Neutrophil (primary cell): ENCODE measurements around the gene CHAF1B.

Source experiments
- H3K27ac ChIP-seq: fragments of 200-600 bp; sonication (generic); 2 replicates; pipeline ENCODE4 v1.5.1; 2016; ENCODE audit warnings: mild to moderate bottlenecking, moderate library complexity
- H3K27me3 ChIP-seq: fragments of 200-600 bp; sonication (generic); 2 replicates; pipeline ENCODE4 v1.6.0; 2016; ENCODE audit warnings: mild to moderate bottlenecking
- H3K36me3 ChIP-seq: fragments of 200-600 bp; sonication (generic); 2 replicates; pipeline ENCODE4 v1.5.1; 2017
- H3K4me1 ChIP-seq, 2 experiments: fragments of 200-600 bp in 1 of 2; sonication (generic) in 1 of 2; 1 replicate in 1 of 2; 2 replicates in 1 of 2; pipeline versions ENCODE4 v1.5.1 to v1.6.1; 2013 to 2016; ENCODE audit warnings: low read depth in 1 of 2, low read length in 1 of 2, mild to moderate bottlenecking in 1 of 2, moderate library complexity in 1 of 2; ENCODE audit not compliant: control insufficient read depth in 1 of 2, insufficient read depth in 1 of 2
- H3K4me3 ChIP-seq, 2 experiments: fragments of 200-600 bp in 1 of 2; sonication (generic) in 1 of 2; 1 replicate in 1 of 2; 2 replicates in 1 of 2; pipeline ENCODE4 v1.5.1; 2013 to 2016; ENCODE audit warnings: low read depth in 1 of 2, low read length in 1 of 2, mild to moderate bottlenecking in 1 of 2, moderate library complexity in 1 of 2
- H3K9me3 ChIP-seq: fragments of 200-600 bp; sonication (generic); 2 replicates; pipeline ENCODE4 v1.5.1; 2016
- TF ChIP-seq, protein P1 (sequence below): fragments of 200-600 bp; sonication (generic); IDR thresholded peaks from 2 replicates; pipeline ENCODE4 v1.5.1; 2016; ENCODE audit warnings: antibody characterized with exemption

CHAF1B gene

DNA sequence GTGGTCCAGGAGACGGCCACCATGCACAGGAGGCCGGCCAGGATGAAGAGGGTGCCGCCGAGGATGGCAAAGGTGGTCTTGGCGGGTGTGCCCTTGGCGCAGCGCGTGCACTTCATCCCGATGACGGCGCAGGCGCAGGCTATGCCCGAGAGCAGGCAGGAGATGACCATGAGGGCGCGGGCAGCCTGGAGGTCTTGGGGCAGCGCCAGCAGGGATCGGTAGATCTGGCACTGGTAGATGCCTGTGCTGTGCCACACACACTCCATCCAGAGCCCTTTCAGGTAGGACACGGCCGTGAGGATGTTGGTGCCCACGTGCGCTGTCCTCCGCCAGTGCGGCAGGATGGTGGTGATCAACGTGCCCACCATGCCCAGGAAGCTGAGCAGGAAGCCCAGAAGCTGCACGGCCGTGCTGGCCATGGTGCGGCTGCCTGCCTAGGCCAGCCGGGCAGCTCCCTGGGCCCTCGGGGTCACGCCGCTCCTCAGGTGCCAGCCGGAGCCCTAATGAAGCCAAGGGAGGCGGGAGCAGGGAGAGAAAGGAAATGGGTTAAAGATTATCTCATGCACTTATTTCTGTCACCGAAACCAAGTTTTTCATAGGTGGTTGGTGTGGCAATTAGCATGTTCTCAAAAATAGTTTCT lies 76.2 kb downstream of the CHAF1B start:
- no peak overlapping the region for H3K27ac ChIP-seq
- no peak overlapping the region for H3K4me3 ChIP-seq
- H3K27me3 ChIP-seq = peaks cover 4% of the 10 kb centered on the region
- TF ChIP-seq, protein P1, sequence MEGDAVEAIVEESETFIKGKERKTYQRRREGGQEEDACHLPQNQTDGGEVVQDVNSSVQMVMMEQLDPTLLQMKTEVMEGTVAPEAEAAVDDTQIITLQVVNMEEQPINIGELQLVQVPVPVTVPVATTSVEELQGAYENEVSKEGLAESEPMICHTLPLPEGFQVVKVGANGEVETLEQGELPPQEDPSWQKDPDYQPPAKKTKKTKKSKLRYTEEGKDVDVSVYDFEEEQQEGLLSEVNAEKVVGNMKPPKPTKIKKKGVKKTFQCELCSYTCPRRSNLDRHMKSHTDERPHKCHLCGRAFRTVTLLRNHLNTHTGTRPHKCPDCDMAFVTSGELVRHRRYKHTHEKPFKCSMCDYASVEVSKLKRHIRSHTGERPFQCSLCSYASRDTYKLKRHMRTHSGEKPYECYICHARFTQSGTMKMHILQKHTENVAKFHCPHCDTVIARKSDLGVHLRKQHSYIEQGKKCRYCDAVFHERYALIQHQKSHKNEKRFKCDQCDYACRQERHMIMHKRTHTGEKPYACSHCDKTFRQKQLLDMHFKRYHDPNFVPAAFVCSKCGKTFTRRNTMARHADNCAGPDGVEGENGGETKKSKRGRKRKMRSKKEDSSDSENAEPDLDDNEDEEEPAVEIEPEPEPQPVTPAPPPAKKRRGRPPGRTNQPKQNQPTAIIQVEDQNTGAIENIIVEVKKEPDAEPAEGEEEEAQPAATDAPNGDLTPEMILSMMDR = no peak
- no peaks in the 10 kb centered on the region for H3K9me3 ChIP-seq
- H3K4me1 ChIP-seq = no peaks in the 10 kb centered on the region
- no peaks in the 10 kb centered on the region for H3K36me3 ChIP-seq

DNA sequence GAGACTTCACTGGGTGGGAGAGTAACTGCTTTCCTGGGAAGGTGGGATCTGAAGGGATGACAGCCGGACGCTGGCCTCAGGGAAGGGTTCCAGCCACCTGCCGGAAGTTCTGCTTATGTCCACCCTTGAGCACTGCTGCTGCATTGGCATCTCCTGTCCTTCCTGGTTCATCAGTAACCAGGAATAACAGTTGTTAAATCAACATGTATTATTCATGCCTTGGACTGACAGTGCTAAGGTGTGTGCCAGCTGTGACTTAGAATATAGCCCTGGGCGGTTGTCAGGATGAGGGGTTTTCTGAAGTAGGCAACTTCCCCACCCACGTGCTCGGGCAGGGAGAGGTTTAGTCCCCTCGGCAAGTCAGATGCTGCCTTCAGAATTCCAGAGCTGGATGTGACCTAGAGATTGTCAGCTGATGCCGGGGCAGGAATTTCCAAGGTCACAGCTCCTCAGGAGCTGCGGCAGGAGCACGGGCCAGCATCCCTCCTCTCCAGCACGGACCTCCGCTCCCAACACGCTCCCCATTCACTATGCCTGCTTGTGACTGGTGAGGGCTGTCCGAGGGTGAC lies 76.8 kb downstream of the CHAF1B start:
- H3K27ac ChIP-seq = no peak overlapping the region
- H3K9me3 ChIP-seq = no peaks in the 10 kb centered on the region
- H3K4me1 ChIP-seq = no peaks in the 10 kb centered on the region
- no peak overlapping the region for H3K4me3 ChIP-seq
- H3K27me3 ChIP-seq = peaks cover 4% of the 10 kb centered on the region
- no peaks in the 10 kb centered on the region for H3K36me3 ChIP-seq
- TF ChIP-seq, protein P1 = no peak

DNA sequence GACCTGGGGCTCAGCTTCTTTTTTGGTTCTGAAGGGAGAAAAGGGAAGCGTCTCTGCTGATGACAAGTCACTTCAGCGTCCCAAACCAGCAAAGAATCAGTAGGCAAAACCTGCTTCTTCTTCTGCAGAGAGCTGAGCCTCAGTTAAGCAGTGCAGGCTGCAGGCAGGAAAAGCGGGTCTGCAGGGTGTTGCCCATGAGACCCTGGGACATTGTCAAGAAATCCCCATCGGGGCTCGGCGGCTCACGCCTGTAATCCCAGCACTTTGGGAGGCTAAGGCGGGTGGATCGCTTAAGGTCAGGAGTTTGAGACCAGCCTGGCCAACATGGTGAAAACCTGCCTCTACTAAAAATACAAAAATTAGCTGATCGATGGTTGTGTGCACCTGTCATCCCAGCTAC lies 78.0 kb downstream of the CHAF1B start:
- Histone ChIP-seq H3K4me3 (no peak overlapping the region), H3K4me1 (no peaks in the 10 kb centered on the region), H3K9me3 (no peaks in the 10 kb centered on the region), H3K36me3 (no peaks in the 10 kb centered on the region), H3K27me3 (peaks cover 4% of the 10 kb centered on the region), H3K27ac (no peak overlapping the region)
- TF ChIP-seq, protein P1 = no peak

DNA sequence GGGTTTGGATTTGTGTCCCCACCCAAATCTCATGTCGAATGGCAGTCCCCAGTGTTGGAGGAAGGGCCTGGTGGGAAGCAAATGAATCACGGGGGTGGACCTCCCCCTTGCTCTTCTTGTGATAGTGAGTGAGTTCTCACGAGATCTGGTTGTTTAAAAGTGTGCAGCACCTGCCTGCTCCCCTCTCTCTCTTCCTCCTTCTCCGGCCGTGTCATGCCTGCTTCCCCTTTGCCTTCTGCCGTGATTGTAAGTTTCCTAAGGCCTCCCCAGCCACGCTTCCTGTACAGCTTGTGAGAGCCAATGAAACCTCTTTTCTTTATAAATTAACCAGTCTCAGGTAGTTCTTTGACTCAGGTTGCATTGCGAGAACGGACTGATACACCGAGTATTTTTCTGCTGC lies 78.8 kb downstream of the CHAF1B start:
- Histone ChIP-seq H3K27me3 (peaks cover 4% of the 10 kb centered on the region), H3K4me1 (no peaks in the 10 kb centered on the region), H3K4me3 (no peak overlapping the region), H3K36me3 (no peaks in the 10 kb centered on the region), H3K9me3 (no peaks in the 10 kb centered on the region), H3K27ac (no peak overlapping the region)
- TF ChIP-seq, protein P1 = no peak

DNA sequence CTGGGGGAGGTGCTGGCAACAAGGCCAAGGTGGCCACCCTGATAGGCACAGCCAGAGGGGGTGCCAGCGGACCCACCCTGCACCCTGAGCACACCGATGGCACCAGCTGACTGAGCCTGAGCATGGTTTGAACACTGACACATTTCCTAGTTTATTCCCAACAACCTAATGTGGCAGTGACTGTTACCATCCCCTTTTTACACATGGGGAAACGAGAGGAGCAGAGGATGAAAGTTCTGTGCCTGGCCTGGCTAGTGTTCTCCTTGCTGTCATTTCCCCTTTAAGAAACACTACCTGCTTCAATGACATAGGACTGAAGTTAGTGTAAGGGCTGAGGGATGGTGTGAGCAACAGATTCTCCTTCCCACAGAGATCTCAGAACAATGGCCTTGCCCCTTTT lies 79.4 kb downstream of the CHAF1B start:
- no peaks in the 10 kb centered on the region for H3K9me3 ChIP-seq
- H3K4me3 ChIP-seq = no peak overlapping the region
- no peaks in the 10 kb centered on the region for H3K36me3 ChIP-seq
- no peak overlapping the region for H3K27ac ChIP-seq
- H3K27me3 ChIP-seq = peaks cover 4% of the 10 kb centered on the region
- TF ChIP-seq, protein P1 = no peak
- H3K4me1 ChIP-seq = no peaks in the 10 kb centered on the region
